Activated CD8-positive, alpha-beta memory T cell treated with anti-CD3 and anti-CD28 coated beads, Interleukin-2, amount 50 U/mL, for 48 hours (primary cell): ENCODE results near the gene HSPA12A.
A peak's percentile ranks its signal among the peaks of the same experiment; 100 is the strongest.

Experiments used
- DNase-seq: peaks from one replicate; pipeline ENCODE4 v3.0.0-alpha.2; 2020

HSPA12A gene, protein sequence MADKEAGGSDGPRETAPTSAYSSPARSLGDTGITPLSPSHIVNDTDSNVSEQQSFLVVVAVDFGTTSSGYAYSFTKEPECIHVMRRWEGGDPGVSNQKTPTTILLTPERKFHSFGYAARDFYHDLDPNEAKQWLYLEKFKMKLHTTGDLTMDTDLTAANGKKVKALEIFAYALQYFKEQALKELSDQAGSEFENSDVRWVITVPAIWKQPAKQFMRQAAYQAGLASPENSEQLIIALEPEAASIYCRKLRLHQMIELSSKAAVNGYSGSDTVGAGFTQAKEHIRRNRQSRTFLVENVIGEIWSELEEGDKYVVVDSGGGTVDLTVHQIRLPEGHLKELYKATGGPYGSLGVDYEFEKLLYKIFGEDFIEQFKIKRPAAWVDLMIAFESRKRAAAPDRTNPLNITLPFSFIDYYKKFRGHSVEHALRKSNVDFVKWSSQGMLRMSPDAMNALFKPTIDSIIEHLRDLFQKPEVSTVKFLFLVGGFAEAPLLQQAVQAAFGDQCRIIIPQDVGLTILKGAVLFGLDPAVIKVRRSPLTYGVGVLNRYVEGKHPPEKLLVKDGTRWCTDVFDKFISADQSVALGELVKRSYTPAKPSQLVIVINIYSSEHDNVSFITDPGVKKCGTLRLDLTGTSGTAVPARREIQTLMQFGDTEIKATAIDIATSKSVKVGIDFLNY

DNA sequence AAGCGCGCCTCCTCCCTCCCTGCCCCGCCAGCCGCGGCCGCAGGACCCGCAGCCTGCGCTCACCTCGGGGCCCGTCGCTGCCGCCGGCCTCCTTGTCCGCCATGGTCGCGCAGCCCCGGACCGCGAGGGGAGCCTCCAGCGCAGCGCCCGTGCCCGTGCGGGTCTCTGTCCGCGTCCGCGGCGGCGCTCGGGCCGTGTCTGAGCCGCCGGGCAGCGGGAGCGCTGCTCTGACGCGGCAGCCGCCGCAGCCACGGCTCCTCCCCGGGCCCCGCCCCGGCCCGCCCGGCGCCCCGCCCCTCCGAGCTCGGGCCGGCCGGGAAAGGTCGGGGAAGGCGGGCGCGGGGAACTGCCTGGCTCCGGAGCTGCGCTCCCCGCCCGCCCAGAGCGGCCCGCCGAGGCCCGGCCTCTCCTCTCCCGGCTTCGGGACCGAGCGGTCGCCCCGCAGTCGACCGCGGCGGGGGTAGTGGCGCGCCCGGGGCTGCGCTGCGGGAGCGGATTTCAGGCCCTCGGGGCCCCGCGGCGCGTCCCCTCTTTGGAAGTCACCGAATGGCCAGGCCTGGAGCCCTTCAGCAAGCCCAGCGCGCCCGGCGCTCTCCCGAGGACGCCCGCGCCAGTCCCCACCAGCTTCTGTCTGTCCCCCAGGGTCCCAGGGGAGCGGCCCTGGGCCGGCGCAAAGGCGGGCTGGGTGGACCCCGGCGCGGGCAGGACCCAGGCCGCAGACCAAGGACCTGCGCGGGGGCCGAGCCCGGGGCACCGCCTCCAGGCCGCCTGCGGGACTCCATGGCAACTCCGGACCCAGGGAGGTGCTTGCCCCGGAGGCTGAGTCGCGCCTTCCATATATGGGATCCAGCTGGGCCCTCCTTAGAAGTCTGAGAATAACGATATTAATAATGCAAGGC lies at the start of gene HSPA12A:
Gene HSPA12A (minus strand): TSS at position 200 of the 899 bp plus-strand sequence. CDS start 97 bp downstream, at position 103.
- DNase-seq: peak; percentile 74

DNA sequence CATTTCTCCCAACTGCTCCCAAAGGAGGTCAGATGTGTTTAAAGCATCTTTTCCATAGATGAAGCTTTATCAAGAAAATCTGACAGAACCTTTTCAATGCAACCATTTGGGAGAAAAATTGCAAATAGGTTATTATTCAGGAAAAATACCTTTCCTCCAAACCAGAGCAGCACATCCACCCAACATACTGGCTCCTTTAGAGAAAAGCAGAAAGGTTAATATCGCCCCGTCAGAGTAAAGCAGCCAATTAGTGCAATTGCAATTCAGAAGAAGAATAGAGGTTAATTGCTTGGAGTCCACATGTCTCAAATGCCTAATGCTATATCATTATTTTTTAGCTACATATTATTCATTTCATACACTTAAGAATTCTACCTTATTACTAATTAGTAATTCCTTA lies 48.9 kb upstream of the HSPA12A start:
- DNase-seq: no peak

DNA sequence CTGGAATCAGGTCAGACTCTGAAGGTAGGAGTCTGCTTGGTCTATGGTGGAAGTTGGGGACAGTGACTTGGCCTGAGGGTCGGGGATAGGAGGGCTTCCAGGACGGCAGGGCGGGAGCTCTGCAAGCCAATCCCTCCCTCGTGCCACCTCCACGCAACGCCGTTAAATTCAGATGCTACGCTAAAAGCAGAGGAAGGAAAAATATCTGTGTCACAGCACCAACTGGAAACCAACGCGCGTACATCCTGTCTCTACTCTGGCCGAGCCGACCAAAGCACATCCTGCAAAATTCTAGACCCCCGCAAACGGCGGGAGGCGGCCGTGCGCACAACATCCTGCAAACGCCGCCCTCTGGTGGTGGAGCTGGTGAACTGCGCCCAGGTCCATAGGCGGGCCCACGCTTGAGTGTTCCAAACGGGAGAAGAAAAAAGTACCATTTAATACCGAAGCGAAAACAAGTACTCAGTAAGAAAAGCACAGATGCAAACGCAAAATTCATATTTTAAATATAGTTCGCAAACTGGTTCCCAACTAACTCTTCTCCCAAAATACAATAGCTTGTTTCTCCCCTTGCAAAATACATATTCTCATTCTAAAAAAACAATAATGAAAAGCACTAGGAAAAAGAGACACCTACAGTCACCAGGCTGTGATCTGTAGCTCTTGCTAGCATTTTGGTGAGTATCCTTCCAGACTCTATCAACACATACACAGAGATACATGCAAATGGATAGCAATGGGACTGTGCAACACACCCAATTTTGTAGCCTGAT lies 45.7 kb upstream of the HSPA12A start:
- DNase-seq: peak; percentile 92

DNA sequence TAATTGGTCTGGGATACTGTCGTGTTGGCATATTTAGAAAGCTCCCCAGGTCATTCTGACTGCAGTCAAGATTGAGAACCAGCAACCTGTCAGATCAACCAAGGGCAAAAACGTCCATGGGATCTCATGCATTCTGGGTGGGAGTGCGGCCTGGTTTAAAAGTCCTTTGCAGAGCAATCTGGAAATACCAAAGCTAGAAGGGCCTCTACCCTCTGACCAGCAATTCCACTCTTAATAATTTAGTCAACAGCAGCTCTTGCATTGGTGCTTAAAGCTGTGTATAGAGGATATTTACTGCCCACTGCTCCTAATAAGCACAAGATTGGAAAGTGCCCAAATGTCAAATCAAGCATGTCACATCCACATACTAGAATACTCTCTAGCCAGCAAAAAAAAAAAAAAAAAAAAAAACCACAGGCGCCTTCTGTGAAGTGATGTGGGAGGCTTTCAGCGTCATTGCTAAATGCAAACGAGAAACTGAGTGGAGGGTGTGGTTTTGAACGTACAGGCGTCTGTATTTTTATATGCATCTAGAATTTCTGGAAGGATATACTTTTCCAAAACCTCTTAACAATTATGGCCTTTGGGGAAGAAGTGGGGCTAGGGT lies 44.8 kb upstream of the HSPA12A start:
- DNase-seq: no peak

DNA sequence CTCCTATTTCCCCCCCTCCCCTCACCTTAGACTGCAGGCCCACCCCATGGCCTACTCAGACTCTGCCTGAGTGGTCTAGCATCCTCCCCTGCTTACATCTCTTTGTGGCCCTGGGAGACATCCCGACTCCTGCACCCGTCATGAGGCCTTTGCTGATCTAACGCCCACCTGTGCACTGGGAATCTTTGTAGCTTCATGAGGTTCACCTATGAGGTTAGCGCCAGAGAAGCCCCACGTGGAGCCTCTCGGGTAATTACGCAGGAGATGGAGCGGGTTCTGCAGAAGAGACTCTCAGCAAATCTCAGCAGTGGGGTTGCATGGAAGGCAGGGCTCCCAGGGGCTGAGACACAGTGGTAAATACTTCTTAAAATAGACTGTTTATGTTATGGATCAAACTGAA lies 43.5 kb upstream of the HSPA12A start:
- DNase-seq: no peak

DNA sequence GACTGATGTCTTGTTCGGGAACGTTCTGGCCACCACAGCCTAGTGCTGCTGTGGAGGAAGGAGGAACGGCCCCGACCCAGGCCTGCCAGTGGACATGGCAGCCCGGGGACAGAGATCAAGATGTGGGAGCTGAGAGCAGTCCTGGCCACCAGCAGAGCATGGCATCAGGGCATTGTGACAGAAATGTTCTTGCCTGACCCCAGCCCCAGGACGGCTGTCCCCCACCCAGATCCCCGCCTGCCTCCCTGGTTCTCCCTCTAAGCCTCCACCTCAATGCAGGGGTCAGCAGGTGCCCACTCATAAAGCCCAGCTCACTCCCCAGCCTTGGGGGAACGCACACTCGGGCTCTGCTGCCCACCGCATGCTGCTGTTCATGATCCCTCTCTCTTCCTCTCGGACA lies 42.9 kb upstream of the HSPA12A start:
- no peak for DNase-seq

DNA sequence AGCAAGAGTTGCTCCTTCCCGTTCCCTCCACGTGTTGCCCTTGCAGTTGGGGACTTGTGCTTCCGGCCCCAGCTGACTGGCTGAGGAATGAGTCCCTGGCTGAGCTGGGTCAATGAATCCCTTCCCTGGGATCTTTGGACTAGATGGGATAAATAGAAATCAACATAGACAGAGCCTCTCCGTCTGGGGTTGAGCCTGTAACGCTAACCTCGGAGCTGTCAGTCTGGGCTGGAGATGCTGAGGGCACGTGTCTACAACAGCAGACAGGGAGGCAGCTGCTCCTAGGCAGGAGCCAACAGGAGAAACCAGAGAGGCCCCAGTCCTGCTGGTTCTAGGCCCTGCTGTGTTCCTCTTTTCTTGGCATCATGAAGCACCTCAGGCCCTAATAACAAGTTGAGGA lies 42.3 kb upstream of the HSPA12A start:
- no peak for DNase-seq

DNA sequence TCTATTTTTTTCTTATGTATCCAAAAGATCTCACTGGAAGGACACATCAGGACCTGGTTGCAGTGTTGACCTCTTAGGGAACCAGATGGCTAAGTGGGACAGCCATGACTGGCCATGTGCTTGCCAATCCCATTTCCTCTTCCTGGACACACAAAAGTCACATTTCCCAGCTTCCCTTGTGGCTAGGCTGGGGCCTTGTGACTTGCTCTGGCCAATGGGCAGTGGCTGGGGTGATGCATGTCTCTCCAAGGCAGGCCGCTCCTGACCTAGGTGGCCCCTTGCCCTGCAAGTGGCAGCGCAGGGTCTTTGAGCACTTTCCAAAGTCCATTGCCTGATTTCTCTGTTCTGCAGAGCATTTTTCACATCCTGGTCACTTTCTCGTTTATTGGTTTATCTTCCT lies 41.7 kb upstream of the HSPA12A start:
- no peak for DNase-seq

DNA sequence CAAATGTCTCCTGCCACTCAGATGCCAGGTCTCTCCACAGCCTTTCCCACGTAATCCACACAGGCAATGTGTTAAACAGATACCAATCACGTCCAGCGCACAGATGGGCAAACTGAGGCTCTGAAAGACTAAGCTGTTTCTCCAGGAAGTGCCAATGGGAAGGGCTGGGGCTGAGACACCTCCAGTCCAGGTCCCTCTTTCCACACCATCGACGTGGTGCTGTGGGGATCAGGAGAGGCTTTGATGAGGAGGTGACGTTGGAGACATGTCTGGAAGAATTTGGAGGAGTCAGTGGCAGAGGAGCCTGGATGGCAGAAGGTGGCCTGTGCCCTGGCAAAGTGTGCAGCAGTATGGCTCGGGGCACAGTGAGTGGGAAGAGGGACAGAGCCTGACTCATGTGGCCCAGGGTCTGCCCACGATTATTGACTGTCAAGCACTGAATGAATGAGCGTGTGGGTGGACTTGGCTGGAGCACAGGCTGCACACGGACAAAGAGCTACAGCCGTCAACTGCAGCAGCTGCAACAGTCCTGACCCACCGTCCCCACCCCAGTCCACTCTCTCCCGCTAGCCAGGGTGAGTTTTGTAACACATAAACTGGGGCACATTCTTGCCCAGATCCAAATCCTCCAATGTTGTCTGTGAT lies 40.8 kb upstream of the HSPA12A start:
- no peak for DNase-seq

DNA sequence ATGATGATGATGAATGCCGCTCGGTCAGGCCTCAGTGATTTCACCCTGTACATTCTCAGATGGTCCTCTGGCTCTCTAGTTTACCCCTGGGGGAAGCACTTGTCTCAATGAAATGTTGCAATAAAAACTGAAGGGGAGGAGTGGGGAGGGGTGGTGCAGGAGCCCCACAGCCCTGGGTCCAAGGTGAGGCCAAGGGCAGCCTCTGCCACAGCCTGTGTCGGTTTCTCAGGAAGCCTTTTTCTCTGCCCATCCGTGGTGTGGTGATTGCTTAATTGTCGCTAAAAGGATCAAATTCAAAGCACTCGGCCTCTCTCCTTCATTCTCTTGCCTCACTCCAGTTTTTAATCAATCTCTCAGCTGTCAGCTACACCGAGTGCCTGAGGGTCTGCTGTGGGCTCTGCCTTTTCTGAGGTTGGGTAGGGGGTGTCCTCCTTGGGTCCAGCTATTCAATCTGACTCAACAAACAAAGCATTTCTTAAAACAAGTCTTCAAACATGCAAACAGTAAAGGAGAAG lies 39.1 kb upstream of the HSPA12A start:
- no peak for DNase-seq

DNA sequence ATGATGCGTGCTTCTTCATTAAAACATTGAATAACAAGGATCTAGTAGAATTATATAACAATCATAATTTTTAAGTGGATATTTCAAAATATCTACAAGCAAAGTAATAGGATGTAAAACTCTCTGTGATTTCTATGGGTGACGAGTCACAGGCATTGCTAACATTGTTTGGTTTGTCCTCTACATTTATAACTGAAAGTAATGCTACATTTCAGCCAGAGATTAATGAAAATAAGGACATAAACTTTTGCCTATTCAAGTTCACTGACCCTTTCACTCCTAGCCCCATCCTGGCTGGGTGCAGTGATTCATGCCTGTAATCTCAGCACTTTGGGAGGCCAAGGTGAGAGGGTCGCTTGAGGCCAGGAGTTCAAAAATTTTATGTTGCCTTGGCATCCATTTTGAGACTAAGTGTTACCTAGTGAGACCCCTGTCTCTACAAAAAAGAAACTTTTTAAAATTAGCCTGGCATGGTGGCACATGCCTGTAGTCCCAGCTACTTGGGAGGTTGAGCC lies 38.4 kb upstream of the HSPA12A start:
- no peak for DNase-seq

DNA sequence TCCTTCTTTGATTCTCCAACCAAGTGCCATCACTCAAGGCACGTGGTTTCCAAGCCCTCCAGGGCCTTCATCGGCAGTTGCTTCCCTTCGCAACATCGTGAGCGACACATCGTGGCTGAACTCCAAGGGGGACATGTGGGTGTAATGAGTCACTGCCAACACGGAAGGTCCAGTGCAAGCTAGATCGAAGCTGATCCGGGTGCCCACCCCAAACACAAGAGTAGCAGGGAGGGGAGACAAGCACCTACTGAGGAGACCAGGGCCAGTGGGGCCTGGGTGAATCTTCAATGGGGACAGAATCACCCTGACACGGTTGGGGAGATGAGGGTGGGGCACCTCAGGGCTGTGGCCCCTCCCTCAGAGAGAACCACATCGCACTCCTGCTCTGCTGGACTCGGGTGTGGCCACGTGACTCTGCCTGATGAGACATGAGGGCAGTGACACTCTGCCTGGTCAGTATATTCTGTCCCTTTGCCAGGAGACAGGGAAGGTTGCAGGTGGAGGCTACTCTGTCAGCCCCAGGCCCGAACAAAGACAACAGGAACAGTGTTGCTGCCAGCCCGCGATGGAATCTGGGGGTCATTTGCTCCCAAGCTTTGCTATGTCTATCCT lies 36.8 kb upstream of the HSPA12A start:
- DNase-seq: no peak

DNA sequence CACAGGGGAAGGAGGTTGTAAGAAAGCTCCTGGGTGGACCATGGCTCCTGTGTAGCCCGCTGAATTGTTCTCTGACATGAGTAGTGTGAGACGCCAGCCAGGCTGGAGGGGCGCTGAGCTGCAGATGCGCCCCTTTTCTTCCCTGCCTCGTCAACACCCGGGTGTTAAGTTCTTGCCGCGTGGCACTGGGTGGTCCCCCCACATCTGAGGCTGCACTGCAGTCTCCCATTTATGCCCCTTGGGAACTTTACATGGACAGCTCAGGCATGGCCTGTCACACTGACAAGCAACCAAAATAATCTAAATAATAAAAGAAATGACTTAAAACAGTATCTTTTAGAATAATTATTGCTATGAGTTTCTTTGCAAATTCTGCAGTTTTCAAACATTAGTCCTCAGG lies 34.6 kb upstream of the HSPA12A start:
- DNase-seq: no peak

DNA sequence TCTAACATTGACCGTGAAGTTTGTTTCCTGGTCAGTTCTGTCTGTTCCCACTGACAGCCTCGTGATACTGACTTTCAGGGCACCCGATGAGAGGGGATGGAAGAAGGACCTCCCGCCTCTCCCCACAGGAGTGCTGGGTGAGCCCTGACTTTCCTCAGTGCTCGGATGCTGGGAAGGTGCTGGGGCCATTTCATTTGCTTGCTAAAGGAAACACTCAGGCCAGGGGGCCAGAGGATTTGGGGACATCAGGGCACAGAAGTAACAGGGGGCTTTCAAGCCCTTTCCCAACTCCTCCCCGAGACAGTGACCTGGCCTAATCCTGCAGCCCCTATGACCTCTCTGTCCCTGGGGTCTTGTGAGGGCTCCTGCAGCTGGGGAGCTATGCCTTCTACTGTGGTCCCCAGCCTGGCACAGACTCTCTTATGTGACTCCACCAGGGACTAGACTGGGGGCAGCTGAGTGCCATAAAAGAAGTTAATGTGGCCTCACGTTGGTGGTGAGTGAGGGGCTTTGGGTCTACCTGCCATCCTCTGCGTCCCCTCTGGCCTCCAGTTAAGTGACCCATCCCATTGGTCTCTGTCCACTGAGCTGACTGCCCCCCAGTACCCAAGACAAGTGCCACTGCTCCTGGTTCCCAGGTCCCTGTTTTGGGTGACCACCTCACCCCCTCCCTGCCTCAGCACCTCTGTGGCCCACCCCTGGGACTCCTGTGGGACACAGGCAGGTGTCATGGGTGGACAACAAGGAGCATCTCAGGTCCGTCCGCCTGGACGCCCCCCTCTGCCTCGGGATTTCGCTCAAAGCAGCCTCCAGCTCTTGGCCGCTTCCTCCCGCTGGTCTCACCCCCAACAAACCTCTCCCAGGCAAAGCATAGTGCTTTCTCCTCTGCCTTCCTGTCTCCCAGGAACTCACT lies 33.4 kb upstream of the HSPA12A start:
- no peak for DNase-seq

DNA sequence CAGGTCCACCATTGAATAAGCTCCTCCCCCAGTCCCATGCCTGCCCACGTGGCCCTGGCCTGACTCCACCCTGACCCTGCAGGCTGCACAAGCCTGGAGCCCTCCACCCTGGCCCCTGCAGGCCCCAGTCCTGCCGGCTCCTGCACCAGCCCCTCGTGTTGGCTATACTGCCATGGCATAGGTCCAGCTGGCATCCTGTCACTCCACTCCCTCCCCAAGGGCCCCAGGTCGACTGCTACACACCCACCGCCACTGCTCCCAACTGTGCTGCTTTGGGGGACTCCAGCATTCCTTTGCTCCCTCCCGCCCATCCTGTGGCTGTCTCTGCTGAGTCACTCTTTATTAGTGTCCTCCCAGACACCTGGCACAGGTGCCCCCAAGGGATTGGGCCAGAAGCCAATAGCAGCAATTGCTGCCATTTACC lies 32.4 kb upstream of the HSPA12A start:
- DNase-seq: no peak

DNA sequence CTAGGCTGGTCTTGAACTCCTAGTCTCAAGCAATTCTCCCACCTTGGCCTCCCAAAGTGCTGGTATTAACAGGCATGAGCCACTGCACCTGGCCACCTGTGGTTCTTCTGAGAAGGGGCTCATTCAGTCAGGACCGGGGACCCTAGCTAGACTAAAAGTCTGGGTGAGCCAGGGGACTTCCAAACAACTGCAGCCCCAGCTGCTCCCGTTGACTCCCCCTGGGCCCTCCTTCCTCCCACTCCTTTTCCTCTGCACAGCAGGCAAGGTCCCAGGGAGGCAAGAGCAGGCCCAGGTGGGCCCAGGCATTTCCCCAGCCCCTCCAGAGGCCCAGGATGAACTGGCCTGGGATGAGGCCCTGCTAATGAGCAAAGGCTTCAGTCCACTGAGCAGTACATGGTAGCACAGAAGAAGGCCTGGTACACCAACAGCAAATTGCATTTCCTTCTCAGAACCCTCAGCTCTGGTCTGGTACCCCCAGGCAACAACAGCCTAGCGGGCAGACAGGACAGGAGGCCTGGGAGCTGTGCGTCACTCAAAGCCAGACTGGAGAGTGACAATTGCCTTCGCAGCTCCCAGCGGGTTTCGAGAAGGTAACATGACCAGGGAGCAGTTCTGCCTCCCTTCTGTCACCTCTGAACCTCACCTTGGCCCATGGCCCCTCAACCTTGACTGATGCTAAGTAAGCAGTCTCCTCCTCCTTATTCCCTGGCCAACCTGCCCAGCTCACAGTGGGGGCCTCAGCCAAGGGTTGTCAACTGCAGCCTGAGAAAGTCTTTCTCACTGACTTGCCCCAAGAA lies 30.7 kb upstream of the HSPA12A start:
- DNase-seq: no peak

DNA sequence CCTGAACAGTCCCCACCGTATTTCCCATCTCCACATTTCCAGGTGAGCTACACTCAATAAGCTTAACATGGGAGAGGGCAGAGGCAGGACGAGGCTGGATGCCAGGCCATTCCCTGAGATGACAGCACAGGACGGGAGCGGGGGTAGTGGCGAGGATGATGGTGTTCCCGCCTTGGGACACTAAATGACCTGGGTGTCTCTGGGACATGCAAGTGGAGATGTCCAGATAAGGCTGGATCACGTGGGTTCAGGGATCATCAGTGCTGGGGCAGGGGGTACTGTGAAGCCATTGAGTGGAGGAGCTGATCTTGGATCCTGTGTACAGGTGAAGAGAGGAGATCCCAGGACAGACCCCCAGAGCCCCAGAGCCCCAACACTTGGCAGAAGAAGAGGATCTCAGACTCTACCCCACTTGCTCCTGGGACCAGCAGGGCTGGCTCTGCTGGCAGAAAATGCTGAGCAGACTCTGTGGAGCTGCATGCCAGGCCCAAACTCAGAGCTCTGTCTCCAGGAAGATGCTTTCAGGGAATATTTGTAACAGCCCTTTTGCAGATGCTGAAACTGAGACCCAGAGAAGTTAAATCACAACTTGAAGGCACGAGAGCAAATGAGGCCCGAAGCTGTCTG lies 29.7 kb upstream of the HSPA12A start:
- no peak for DNase-seq
